Measurements from ENCODE around the gene THRB.

DNA sequence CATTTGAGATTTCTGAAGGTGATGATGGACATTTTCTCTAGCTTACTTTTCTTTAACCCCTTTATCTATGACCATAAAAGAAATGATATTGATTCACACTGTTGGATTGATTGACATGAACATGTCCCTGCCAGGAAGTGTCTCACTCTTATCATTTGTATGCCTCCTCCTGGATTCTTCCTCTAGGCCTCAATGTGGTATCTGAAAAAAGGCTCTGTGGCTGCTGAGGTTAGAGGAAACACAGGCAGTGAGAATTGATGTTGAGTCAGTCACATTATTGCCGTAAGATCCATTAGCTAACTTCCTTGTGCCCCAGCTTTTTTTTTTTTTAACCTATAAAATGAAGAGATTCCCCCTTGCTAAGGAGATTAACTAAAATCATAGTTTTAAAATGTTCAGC is 8.0 kb upstream of the THRB start:
- TF ChIP-seq, protein P1, sequence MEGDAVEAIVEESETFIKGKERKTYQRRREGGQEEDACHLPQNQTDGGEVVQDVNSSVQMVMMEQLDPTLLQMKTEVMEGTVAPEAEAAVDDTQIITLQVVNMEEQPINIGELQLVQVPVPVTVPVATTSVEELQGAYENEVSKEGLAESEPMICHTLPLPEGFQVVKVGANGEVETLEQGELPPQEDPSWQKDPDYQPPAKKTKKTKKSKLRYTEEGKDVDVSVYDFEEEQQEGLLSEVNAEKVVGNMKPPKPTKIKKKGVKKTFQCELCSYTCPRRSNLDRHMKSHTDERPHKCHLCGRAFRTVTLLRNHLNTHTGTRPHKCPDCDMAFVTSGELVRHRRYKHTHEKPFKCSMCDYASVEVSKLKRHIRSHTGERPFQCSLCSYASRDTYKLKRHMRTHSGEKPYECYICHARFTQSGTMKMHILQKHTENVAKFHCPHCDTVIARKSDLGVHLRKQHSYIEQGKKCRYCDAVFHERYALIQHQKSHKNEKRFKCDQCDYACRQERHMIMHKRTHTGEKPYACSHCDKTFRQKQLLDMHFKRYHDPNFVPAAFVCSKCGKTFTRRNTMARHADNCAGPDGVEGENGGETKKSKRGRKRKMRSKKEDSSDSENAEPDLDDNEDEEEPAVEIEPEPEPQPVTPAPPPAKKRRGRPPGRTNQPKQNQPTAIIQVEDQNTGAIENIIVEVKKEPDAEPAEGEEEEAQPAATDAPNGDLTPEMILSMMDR (IDR thresholded peaks at IDR 0.05; ENCODE audit: low read length) = no peak
- TF ChIP-seq EZH2 (IDR thresholded peaks at IDR 0.05; ENCODE audit: borderline replicate concordance, low read length) = no peak
